H1 (cell line): ENCODE results near the gene OSBP2. TPM values are rescaled to one million over a fixed set of nuclear protein-coding genes. Genes with fewer than 3 reads are reported as not detected.
A peak's percentile ranks its signal among the peaks of the same experiment; 100 is the strongest.

Experiments used
- CBX5 ChIP-seq: fragments of 300-800, 300-1000 bp; sonication (generic); IDR thresholded peaks from 2 replicates; pipeline ENCODE4 v1.7.1; 2016; ENCODE audit warnings: antibody characterized with exemption, low read length, low read depth
- EP300 ChIP-seq, 2 experiments: IDR thresholded peaks; 1 replicate in 1 of 2; 2 replicates in 1 of 2; pipeline ENCODE4 v1.6.1; 2011 to 2012; ENCODE audit warnings: low read depth in 2 of 2, low read length in 2 of 2, mild to moderate bottlenecking in 2 of 2, borderline replicate concordance in 1 of 2, inconsistent platforms in 1 of 2, moderate library complexity in 1 of 2
- FOSL1 ChIP-seq: IDR thresholded peaks from 2 replicates; pipeline ENCODE4 v1.6.1; 2011; ENCODE audit warnings: mild to moderate bottlenecking, low read depth, low read length, moderate library complexity; ENCODE audit not compliant: insufficient read depth
- GABPA ChIP-seq: IDR thresholded peaks from 2 replicates; pipeline ENCODE4 v1.6.1; 2011; ENCODE audit warnings: mild to moderate bottlenecking, low read length, moderate library complexity, borderline replicate concordance; ENCODE audit not compliant: insufficient read depth
- GTF2F1 ChIP-seq: IDR thresholded peaks from 2 replicates; pipeline ENCODE4 v1.6.1; 2012; ENCODE audit warnings: low read depth, low read length, improper control_type of control experiment, borderline replicate concordance
- HDAC6 ChIP-seq: IDR thresholded peaks from one replicate; pipeline ENCODE4 v1.7.1; 2012; ENCODE audit warnings: low read depth, mild to moderate bottlenecking, inconsistent platforms, low read length, moderate library complexity
- JUND ChIP-seq: IDR thresholded peaks from 2 replicates; pipeline ENCODE4 v1.6.1; 2011; ENCODE audit warnings: mild to moderate bottlenecking, improper control_type of control experiment, low read length
- POLR2AphosphoS5 ChIP-seq: IDR thresholded peaks from 2 replicates; pipeline ENCODE4 v1.6.1; 2011; ENCODE audit warnings: low read depth, low read length
- RFX5 ChIP-seq: IDR thresholded peaks from 2 replicates; pipeline ENCODE4 v1.6.1; 2011; ENCODE audit warnings: low read depth, low read length, improper control_type of control experiment, borderline replicate concordance
- RNF2 ChIP-seq: fragments of 200-900, 300-1000 bp; sonication (generic); IDR thresholded peaks from 2 replicates; pipeline ENCODE4 v1.7.1; 2016; ENCODE audit warnings: borderline replicate concordance, low read depth, mild to moderate bottlenecking, antibody characterized with exemption, low read length; ENCODE audit not compliant: poor library complexity, severe bottlenecking; ENCODE audit errors: missing control alignments
- RXRA ChIP-seq: IDR thresholded peaks from 2 replicates; pipeline ENCODE4 v1.6.1; 2011; ENCODE audit warnings: low read depth, mild to moderate bottlenecking, low read length, moderate library complexity; ENCODE audit not compliant: insufficient read depth
- SP2 ChIP-seq: IDR thresholded peaks from 2 replicates; pipeline ENCODE4 v1.6.1; 2012; ENCODE audit warnings: mild to moderate bottlenecking, low read length, inconsistent platforms
- SP4 ChIP-seq: IDR thresholded peaks from 2 replicates; pipeline ENCODE4 v1.6.1; 2012; ENCODE audit warnings: low read length, inconsistent platforms
- TBP ChIP-seq: IDR thresholded peaks from 2 replicates; pipeline ENCODE4 v1.6.1; 2011; ENCODE audit warnings: low read depth, low read length, improper control_type of control experiment
- YY1 ChIP-seq: IDR thresholded peaks from 2 replicates; pipeline ENCODE4 v1.6.1; 2011; ENCODE audit warnings: low read depth, mild to moderate bottlenecking, low read length
- polyA plus RNA-seq, 7 experiments: library from polyadenylated mRNA; depleted of rRNA in 3 of 7; stranded (reverse) in 5 of 7; unstranded in 2 of 7; fragments of >200 nt in 5 of 7; fragments of 200-250 nt in 2 of 7; gene quantifications; 1 replicate in 5 of 7; 2 replicates in 1 of 7; 4 replicates in 1 of 7; pipeline versions ENCODE4 v1.2.1 to v1.2.3, GENCODE V29; 2011 to 2013; ENCODE audit warnings: missing spikeins in 2 of 7, mixed read lengths in 2 of 7
- total RNA-seq: library from RNA; stranded (reverse); fragmentation: NEBNext Ultra II Directional; extraction: Animal tissue kit (Norgen Biotek cat#: 25700); gene quantifications from 2 replicates; pipeline ENCODE4 v1.2.1, GENCODE V29; 2021
- TF ChIP-seq, protein P1 (sequence below): IDR thresholded peaks from 2 replicates; pipeline ENCODE4 v1.6.1; 2012; ENCODE audit warnings: inconsistent platforms
- TF ChIP-seq, protein P2 (sequence below), 3 experiments: IDR thresholded peaks; 1 replicate in 2 of 3; 2 replicates in 1 of 3; pipeline versions ENCODE4 v1.5.1 to v1.6.1; 2011; ENCODE audit warnings: low read length in 3 of 3, mild to moderate bottlenecking in 3 of 3, inconsistent platforms in 2 of 3, low read depth in 1 of 3, moderate library complexity in 1 of 3; ENCODE audit not compliant: insufficient read depth in 1 of 3; ENCODE audit errors: control extremely low read depth in 1 of 3
- TF ChIP-seq, protein P3 (sequence below): IDR thresholded peaks from 2 replicates; pipeline ENCODE4 v1.6.1; 2012; ENCODE audit warnings: low read length, inconsistent platforms

Gene OSBP2
- total and polyA plus RNA-seq, 2 of the 8 experiments (the other 6 are each of a cell fraction or from before 2014, with no cell fraction given), result 3.4 to 3.7 TPM

DNA sequence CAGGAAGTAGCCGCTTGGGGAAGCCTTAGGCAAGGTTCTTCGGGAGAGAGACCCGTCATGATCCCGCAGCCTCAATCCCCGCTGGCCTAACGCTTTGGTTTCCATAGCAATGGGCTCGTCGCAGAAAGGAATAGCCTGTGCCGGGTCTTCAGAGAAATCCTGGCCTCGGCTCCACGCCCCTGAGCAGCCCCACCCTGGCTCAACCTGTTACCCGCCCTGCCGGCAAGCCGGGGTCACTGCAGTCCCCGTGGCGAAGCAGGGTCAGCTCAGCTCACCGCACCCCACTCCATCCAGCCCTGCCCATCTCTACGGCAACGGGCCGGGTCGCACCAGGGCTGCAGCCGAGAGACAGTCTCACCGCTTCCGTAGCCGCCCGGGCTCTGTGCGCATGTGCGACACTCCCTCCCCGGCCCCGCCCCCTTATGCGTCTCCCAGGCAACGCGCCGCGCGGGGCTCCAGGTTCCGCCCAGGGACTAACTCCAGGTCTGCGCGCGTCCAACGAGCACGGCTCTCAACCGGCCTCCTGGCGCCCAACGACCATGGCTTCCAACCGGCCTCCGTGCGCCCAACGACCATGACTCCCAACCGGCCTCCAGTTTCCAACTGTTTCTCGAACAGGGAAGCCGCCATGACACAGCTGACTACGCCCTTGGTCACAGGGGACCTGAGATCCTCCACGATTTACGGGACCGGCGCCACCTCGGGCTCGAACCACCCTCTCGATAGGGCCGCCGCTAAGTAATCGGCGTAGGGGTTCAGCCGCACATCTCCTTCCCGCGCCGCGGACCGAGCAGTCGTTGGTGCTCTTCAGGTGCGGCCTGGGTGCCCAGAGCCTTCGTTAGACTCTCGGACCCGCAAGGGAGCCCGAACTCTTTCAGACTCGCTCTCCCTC lies 26.9 kb upstream of the OSBP2 start, which contains the start of gene DUSP18 (continued):
- TF ChIP-seq FOSL1, result no peak
- TF ChIP-seq RFX5, result no peak
- TF ChIP-seq POLR2AphosphoS5, result peak; percentile 65
- no peak for TF ChIP-seq SP2
- TF ChIP-seq EP300 (IDR thresholded peaks at IDR 0.05; ENCODE audit: borderline replicate concordance in 1 of 2, low read depth in 2 of 2, low read length in 2 of 2), result peak in 1 of 2 experiments; percentile 39; a peak in 1 of 3 replicates
- TF ChIP-seq RXRA, result no peak
- no peak for TF ChIP-seq JUND
- TF ChIP-seq, protein P1, sequence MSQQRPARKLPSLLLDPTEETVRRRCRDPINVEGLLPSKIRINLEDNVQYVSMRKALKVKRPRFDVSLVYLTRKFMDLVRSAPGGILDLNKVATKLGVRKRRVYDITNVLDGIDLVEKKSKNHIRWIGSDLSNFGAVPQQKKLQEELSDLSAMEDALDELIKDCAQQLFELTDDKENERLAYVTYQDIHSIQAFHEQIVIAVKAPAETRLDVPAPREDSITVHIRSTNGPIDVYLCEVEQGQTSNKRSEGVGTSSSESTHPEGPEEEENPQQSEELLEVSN, result no peak
- TF ChIP-seq, protein P2, sequence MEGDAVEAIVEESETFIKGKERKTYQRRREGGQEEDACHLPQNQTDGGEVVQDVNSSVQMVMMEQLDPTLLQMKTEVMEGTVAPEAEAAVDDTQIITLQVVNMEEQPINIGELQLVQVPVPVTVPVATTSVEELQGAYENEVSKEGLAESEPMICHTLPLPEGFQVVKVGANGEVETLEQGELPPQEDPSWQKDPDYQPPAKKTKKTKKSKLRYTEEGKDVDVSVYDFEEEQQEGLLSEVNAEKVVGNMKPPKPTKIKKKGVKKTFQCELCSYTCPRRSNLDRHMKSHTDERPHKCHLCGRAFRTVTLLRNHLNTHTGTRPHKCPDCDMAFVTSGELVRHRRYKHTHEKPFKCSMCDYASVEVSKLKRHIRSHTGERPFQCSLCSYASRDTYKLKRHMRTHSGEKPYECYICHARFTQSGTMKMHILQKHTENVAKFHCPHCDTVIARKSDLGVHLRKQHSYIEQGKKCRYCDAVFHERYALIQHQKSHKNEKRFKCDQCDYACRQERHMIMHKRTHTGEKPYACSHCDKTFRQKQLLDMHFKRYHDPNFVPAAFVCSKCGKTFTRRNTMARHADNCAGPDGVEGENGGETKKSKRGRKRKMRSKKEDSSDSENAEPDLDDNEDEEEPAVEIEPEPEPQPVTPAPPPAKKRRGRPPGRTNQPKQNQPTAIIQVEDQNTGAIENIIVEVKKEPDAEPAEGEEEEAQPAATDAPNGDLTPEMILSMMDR (IDR thresholded peaks at IDR 0.05; ENCODE audit: control extremely low read depth in 1 of 3, insufficient read depth in 1 of 3, low read depth in 1 of 3, low read length in 3 of 3), result peak; percentile 53 to 81 (median 73)
- TF ChIP-seq RNF2, result no peak
- TF ChIP-seq, protein P3, sequence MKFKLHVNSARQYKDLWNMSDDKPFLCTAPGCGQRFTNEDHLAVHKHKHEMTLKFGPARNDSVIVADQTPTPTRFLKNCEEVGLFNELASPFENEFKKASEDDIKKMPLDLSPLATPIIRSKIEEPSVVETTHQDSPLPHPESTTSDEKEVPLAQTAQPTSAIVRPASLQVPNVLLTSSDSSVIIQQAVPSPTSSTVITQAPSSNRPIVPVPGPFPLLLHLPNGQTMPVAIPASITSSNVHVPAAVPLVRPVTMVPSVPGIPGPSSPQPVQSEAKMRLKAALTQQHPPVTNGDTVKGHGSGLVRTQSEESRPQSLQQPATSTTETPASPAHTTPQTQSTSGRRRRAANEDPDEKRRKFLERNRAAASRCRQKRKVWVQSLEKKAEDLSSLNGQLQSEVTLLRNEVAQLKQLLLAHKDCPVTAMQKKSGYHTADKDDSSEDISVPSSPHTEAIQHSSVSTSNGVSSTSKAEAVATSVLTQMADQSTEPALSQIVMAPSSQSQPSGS, result no peak
- no peak for TF ChIP-seq GABPA
- no peak for TF ChIP-seq GTF2F1
- TF ChIP-seq TBP, result peak; percentile 2; the same call in 1 of the 2 replicates
- TF ChIP-seq YY1, result peak; percentile 73
- no peak for TF ChIP-seq SP4
- no peak for TF ChIP-seq CBX5
- no peak for TF ChIP-seq HDAC6
